ENCODE results near the gene MRPS35.
"Not testable (repeated sequence)": the region's sequence is repeated elsewhere in the genome, so short reads cannot be mapped to it uniquely, and the experiment has no call there.

Gene MRPS35

DNA sequence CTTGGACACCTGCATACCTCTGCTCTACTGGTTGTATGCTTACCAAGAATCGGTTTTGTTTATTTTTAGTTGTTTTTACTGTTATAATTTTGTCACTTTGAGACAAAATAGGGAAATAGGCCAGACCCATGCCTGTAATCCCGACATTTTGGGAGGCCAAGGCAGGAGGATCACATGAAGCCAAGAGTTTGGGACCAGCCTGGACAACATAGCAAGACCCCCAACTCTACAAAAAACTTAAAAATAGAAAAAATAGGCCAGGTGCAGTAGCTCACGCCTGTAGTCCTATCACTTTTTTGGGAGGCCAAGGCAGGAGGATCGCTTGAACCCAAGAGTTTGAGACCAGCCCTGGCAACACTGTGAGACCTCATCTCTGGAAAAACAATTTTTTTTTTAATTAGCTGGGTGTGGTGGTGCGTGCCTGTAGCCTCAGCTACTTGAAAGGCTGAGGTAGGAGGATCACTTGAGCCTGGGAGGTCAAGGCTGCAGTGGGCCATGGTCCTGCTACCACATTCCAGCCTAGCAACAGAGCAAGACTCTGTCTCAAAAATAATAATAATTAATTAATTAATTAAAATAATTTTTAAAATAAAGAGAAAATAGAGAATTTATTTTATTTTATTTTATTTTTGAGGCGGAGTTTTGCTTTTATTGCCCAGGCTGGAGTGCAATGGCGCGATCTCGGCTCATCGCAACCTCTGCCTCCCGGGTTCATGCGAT is 1.3 kb upstream of the MRPS35 start:
- no peak for DNase-seq (ENCODE audit: low spot score)

DNA sequence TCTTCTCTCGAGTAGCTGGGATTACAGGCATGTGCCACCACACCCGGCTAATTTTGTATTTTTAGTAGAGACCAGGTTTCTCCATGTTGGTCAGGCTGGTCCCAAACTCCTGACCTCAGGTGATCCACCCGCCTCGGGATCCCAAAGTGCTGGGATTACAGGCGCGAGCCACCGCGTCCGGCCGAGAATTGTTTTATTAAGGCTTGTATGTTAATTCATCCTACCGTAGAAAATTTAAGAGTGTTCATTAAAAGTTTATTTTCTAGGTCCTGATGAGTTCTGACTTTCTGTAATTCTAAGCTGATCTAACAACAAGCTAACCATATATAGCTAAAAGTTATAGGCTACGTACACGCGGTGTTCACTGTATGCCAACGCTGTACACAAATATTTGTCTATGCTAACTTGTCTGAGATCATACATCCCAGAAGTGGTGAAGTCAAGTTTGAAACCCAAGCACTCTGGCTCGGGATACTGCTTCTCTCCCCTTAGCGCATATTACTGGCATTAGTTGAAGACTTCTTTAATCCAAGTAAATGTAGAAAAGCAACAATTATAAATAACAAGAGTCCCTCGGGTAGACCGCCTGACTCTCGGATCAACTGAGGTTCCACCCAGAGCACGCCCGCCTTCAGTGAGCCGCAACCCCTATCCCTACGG is 570 bp upstream of the MRPS35 start:
- DNase-seq (ENCODE audit: low spot score): no peak

DNA sequence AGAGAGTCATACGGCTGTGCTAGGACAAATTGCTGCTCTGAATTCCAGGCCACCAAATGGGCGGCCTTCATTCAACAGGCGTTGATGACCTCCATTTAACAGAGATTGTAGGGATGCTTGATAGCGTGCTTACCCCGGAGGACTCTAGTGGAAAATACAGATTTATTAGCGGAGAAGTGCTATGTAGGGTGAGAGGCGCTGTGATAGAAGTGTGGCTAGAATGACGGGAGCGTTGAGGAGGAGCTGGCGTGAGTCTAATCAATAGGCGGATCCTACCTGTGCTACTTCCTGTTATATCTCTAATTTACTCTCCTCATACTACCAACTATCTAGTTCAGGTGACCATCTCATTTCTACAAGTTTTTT is 668 bp downstream of the MRPS35 start:
- peak; percentile 51 for DNase-seq (ENCODE audit: low spot score)

DNA sequence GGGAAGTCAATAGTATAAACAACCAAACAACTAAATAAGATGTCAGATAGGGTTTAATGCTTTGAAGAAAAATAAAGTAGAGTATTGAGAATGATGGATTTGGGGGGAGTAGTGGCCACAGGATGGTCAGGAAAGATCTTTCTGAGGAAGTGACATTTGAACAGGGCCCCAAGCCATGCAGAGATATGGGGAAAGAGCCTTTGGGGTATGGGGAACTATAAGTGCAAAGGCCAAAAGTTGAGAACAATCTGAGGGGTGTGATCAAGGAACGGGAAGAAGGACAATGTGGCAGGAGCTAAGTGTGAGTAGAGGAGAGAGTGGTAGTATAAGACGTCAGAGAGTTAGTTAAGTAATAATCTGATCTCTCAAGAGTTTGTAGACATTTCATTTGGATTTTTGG is 1.3 kb downstream of the MRPS35 start:
- no peak for DNase-seq (ENCODE audit: low spot score)

DNA sequence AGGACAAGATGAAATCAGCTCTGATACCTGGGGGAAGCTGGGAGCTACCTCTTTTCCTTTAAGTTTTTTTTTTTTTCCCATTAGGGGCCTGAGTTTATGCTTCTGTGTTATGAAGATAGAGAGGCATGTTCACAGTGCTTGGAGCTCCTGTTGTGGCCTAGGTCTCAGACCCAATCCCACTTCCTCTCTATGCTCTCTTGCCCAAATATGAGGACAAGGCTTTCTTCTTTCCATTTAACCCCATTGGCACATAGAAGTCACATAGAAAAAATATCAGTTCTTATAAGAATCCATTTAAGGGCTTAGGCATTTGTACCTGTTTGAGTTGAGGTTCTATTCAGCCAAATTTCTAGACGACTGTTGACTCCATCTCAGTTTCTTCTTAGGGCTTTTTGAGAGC is 12.6 kb downstream of the MRPS35 start:
- DNase-seq (ENCODE audit: low spot score): no peak

DNA sequence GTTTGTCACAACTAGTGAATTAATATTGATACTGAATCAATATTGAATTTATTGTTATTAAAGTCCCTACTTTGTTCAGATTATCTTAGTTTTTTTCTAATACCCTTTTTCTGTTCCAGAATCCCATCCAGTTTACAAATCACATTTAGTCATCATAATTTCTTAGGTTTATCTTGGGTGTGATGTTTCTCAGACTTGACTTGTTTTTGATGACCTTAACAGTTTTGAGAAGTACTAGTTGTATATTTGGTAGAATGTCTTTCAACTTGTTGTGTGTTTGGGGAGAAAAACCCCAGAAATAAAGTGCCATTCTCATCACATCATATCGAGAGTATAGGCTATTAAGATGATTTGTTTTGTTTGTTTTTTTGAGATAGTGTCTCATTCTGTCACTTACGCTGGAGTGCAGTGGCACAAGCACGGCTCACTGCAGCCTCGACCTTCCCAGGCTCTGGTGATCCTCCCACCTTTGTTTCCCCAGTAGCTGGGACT is 19.5 kb downstream of the MRPS35 start:
- no peak for DNase-seq (ENCODE audit: low spot score)

DNA sequence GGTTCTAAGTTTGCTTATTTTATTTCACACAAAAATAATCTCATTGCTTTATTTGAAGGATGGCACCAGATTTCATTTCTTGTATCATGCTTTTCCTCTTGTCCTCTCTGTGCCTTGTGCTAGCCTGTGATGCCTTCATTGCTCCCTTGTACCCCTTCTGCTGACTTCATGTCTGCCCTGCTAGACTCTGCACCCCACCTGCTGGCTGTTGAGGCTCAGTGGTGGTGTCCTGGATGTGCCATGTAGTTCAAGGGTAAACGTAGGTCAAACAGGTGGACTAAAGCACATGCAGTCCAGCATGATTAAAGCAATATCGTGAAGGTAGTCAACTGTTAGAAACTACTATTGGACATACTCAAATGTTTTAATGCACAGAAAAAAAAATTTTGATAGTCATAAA is 21.6 kb downstream of the MRPS35 start:
- peak; percentile 64 for DNase-seq (ENCODE audit: low spot score)

DNA sequence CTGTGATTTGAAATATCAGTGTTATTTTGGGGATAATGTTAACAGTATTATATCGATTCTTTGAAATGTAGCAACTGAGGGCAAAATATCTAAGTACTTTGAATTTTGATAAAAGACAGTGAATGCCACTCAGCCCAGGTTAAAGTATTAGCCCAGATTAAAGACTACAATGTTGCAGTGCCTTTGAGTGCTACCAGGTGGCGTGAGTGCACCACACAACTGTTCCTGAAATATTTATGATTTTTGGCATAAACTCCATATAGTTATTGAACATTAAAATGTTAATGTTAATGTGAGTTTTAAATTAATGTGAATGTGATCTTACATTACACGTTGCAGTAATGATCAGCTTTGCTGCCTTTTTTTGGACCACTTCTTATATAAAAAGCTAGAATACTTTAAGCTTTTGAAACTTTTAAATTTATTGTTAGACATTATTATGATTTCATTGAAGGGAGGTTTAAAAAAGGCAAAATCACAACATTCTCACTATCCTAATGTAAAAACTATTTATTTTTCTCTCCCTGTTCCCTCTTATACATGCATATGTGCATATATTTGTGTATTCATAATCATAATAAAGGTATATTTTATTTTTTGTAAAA is 22.5 kb downstream of the MRPS35 start:
- peak; percentile 67 for DNase-seq (ENCODE audit: low spot score)

DNA sequence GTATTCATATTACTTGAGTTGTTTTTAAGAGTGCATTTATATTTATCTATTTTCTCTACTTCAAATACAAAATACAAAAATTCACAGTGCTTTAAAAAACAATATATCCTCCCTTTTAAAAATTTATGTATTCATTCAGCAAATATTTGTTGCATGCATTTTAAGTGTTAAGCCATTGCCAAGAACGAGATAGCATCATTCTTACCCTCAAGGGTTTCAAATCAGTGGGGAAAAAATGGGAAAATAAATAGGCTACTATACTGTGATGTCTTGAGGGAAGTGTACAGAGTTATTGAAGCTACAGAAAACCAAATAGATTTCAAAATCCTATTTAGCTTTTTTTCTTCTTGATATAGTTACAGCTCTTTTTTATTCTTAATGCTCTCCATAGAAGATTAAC is 23.2 kb downstream of the MRPS35 start:
- no peak for DNase-seq (ENCODE audit: low spot score)

DNA sequence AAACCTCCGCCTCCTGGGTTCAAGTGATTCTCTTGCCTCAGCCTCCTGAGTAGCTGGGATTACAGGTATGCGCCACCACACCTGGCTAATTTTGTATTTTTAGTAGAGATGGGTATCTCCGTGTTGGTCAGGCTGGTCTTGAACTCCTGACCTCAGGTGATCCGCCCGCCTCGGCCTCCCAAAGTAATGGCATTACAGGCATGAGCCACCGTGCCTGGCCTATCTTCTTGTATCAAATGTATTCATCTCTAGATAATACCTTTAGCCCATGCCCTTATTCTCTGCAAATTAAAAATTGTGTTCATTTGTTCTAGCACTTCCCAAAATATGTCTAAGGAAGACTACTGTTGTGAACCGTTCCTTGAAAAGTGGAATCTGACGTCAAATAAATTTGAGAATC is 23.7 kb downstream of the MRPS35 start:
- not testable (repeated sequence) for DNase-seq (ENCODE audit: low spot score)

DNA sequence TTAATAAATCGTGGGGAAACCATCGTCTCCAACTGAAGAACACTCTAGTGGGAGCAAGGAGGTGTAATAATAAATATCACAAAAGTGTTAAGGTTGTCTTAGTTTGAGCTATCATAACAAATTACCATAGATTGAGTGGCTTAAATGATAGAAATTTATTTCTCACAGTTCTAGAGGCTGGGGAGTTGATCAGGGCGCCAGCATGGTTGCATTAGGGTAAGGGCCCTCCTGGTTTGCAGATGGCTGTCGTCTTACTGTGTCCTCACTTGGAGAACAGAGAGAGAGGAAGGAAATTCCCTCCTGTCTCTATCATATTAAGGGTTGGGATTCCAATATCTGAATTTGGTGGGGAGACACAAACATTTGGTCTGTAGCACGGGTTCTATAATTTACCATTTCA is 33.0 kb downstream of the MRPS35 start:
- DNase-seq (ENCODE audit: low spot score): no peak

DNA sequence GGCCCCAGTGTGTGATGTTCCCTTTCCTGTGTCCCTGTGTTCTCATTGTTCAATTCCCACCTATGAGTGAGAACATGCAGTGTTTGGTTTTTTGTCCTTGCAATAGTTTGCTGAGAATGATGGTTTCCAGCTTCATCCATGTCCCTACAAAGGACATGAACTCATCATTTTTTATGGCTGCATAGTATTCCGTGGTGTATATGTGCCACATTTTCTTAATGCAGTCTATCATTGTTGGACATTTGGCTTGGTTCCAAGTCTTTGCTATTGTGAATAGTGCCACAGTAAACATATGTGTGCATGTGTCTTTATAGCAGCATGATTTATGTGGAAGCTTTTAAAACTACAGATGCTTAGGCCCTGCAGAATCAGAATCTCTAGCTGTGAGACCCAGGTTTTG is 35.1 kb downstream of the MRPS35 start:
- not testable (repeated sequence) for DNase-seq (ENCODE audit: low spot score)

DNA sequence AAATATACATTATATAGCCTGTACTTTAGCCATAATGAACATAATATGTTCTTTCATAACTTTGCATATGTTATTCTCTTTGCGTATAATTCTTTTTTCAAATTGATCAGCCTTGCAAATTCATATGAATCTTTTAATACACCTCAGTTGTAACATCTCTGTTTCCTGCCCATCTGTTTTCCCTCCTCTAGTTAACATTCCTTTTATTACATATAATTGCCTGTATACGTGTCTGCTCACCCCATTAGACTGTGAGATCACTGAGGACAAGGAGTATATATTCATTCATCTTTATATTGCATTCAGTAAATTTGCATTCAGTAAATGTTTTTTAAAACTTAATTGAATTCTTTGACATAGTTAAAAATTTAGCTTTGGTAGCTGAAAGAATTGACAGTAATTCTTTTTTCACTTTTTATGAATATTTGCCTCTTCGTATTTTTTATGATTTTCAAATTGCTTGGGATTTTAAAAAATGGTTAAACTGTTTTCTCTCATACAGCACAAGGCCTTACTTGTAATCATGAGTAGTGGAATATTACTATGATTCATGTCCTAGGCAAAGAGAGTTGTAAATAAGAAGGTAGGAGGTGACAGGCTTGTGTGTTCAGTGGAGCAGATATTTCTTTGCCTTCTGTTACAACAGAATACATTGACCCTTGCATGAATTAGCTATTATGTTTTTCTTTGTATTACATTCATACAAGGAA is 36.6 kb downstream of the MRPS35 start:
- DNase-seq (ENCODE audit: low spot score): no peak

DNA sequence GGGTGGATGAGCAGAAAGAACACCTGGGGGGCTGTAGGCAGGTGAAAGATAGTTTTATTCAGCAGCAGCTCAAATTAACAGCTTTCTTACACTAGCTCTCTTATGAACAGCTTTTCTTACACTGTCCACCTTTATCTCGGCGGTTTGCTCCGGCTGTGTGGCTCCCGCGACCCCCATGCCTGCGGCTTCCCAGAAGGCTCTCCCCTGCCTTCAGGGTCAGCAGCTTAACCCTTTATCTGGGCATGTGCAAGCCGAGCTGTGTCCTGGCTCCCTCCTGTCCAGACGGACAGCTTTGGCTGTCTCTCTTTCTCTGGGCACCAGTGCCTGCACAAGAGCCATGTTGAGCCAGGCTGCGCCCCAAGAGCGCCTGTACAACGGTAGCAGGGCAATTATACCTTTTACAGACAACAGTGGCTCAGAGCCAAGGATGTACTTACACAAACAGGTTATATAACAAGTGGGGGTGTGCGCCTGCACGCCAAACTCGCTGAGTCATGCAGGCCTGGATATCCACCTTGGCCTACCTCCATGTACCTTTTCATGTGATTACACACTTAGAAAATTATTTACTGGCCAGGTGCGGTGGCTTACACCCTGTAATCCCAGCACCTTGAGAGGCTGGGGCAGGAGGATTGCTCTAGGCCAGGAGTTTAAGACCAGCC is 40.9 kb downstream of the MRPS35 start:
- DNase-seq (ENCODE audit: low spot score): no peak

DNA sequence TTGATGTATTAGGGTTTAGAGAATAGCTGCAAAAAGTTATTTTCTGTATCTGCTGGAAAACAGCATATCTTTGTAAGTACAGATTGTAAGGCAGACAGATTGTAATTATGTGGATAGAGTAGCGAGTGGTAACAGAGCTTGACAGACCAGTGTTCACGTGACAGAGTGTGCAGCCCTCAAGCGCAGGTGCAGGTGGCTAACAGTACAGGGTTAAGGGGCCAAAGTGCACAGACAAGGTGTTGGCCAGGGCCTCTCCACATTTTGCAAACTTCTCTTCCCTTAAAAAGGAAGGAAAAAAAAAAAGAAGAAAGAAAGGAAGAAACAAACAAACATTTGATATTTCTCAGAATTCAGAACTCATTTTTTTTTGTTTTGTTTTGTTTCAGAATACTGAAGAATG is 44.2 kb downstream of the MRPS35 start:
- no peak for DNase-seq (ENCODE audit: low spot score)

DNA sequence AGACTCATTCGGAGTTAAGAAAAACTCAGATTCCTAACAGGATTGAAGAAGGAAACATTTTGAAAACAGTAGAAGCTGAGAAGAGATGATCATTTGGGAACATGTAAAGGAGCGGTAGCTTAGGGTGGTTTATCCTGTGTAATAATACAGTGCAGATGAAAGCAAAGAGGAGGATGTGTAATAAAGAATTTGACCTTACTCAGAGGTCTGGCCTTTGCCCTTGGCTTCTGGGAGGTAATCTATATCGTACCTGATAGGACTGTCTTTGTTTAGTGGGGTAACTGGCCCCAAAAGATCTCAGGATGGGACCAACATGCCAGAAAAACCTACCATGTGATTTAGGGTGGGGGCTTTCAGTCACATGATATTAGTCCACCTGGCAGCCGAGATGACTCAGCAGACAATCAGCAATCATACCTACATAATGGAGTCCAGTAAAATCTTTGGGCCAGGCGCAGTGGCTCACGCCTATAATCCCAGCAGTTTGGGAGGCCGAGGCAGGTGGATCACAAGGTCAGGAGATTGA is 46.1 kb downstream of the MRPS35 start:
- no peak for DNase-seq (ENCODE audit: low spot score)

DNA sequence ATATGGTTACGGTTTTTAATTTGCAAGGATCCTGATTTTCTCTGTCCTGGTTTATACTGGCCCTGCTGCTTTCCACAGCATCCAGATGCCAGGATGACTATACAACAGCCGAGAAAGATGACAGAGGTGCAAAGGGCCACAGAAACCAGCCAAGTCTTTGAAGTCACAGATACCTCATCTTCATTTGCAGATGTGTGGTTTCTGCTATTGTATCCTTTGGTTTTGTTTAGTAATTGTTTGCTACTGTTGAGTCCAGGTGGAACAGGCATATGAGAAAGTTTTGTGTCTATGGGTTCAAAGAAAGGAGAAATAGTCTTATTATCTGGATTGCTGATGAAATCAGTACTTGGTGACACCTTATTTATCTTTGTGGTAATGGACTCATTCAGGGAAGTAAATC is 52.1 kb downstream of the MRPS35 start:
- DNase-seq (ENCODE audit: low spot score): no peak

DNA sequence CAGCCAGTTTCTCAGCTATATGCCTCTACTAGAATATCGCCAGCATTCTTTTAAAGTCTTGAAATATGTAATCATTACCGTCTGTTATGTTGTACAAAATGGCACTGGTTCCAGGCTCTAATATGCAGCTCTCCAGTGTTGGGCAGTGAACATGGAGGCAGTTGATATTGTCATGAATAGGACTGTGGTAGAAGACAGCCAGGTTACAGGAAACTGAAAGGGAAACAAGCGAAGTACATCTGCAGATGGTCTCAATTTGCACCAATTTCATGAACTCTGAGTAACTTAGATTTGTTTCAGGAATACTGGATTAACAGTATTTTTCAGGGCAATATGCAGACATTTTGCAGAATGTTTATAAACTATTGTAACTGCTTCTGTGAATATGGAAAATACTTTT is 56.0 kb downstream of the MRPS35 start:
- no peak for DNase-seq (ENCODE audit: low spot score)

DNA sequence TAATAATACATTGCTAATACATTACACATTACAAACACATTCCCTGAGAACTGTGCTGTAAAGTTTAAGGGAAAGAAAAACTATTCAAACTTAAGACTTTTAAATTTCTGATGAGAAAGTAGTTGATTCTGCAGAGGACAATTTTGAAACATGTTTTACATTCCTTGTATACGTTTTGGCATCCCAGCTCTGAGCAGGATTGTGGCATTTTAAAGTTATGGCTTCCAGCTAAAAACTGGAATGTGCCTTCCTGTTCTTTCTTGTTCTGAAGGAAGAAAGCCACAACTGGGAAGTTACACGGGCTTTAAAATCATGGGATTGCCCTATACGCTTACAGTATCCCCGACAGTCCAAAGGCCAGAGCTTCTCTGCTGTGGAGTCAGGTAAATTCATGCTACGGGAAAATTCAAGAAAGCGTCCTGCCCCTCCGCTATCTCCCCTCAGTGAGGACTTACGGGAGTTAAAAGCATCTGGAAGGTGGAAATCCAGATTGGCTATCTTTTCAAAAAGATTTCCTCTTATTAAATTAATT is 58.6 kb downstream of the MRPS35 start:
- DNase-seq (ENCODE audit: low spot score): no peak

DNA sequence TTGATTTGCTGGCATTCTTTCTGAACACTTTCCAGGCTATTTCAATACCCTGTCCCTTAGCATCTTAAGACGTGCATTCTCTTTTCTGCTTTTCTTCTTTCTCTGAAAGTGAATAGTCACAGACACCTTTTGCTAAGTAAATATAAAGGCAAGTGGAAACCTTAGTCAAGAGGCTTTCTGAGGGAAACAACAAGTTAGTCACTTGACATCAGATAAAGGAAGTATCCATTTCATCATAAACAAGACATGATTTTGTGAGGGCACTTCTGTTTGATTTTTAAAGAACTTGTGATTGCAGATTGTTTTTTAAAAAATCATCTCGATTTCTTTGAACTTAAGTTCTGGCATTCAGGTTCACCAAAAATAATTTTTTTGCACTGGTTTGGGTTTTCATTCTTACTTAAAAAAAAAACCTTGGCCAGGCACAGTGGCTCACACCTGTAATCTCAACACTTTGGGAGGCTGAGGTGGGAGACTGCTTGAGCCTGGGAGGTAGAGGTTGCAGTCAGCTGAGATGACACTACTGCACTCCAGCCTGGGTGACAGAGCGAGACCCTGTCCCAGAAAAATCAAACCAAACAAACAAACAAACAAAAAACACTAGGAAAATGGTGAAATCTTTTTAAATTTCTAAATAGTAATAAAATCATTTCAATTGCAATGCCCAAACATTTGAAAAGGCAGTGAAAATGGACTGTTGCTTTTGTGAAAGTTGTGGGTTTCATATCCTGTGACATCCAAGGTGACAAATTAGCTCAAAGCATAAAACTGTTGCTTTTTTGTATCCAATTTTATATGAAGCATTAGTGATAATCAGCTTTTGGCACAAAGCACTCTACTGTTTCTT is 61.1 kb downstream of the MRPS35 start:
- DNase-seq (ENCODE audit: low spot score): no peak
